MM.1S (cell line): ENCODE measurements around the gene HELZ2.
"Not testable (repeated sequence)": the region's sequence is repeated elsewhere in the genome, so short reads cannot be mapped to it uniquely, and the experiment has no call there.

ENCODE experiments used
- DNase-seq: peaks from one replicate; pipeline ENCODE4 v3.0.0-alpha.2; 2015
- H2AFZ ChIP-seq: fragments of 300-600 bp; sonication (generic); 2 replicates; pipeline ENCODE4 v1.6.0; 2016; ENCODE audit warnings: antibody characterized with exemption, low read length
- H3F3A ChIP-seq: fragments of 300-600 bp; sonication (generic); 2 replicates; pipeline ENCODE4 v1.6.1; 2016; ENCODE audit warnings: mild to moderate bottlenecking, antibody characterized with exemption, low read length, moderate library complexity, mixed read lengths; ENCODE audit not compliant: insufficient read depth
- H3K27ac ChIP-seq: fragments of 300-600 bp; sonication (generic); 2 replicates; pipeline ENCODE4 v1.5.1; 2016; ENCODE audit warnings: mild to moderate bottlenecking, low read length
- H3K27me3 ChIP-seq: fragments of 300-600 bp; sonication (generic); replicated peaks from 2 replicates; pipeline ENCODE4 v1.6.0; 2016; ENCODE audit warnings: low read length; ENCODE audit not compliant: insufficient read depth
- H3K36me3 ChIP-seq: fragments of 300-600 bp; sonication (generic); replicated peaks from 2 replicates; pipeline ENCODE4 v1.6.1; 2016; ENCODE audit warnings: mild to moderate bottlenecking, low read length, mixed read lengths; ENCODE audit not compliant: insufficient read depth
- H3K4me1 ChIP-seq: fragments of 300-600 bp; sonication (generic); 2 replicates; pipeline ENCODE4 v1.6.1; 2016; ENCODE audit warnings: low read length, mixed read lengths
- H3K4me2 ChIP-seq: fragments of 300-600 bp; sonication (generic); 2 replicates; pipeline ENCODE4 v1.6.0; 2016; ENCODE audit warnings: low read depth, low read length
- H3K4me3 ChIP-seq: fragments of 300-600 bp; sonication (generic); 2 replicates; pipeline ENCODE4 v1.5.1; 2016; ENCODE audit warnings: low read length, mixed read lengths
- H3K79me2 ChIP-seq: fragments of 300-600 bp; sonication (generic); 2 replicates; pipeline ENCODE4 v1.6.1; 2016; ENCODE audit warnings: mixed run types, low read length, mixed read lengths
- H3K9ac ChIP-seq: fragments of 300-600 bp; sonication (generic); 2 replicates; pipeline ENCODE4 v1.6.1; 2016; ENCODE audit warnings: low read length, mixed read lengths
- H3K9me2 ChIP-seq: fragments of 300-600 bp; sonication (generic); replicated peaks from 2 replicates; pipeline ENCODE4 v1.6.1; 2016; ENCODE audit warnings: mild to moderate bottlenecking, low read length, mixed read lengths; ENCODE audit not compliant: insufficient read depth
- H3K9me3 ChIP-seq: fragments of 300-600 bp; sonication (generic); replicated peaks from 2 replicates; pipeline ENCODE4 v1.6.1; 2016; ENCODE audit warnings: mild to moderate bottlenecking, low read length, mixed read lengths; ENCODE audit not compliant: insufficient read depth
- H4K20me1 ChIP-seq: fragments of 300-600 bp; sonication (generic); 2 replicates; pipeline ENCODE4 v1.6.1; 2016; ENCODE audit warnings: mild to moderate bottlenecking, low read length, moderate library complexity, mixed read lengths; ENCODE audit not compliant: insufficient read depth
- CTCF ChIP-seq: fragments of 300-600 bp; sonication (generic); IDR thresholded peaks from 2 replicates; pipeline ENCODE4 v1.5.1; 2016; ENCODE audit warnings: antibody characterized with exemption, low read length, mixed read lengths
- EZH2 ChIP-seq: fragments of 300-600 bp; sonication (generic); optimal IDR thresholded peaks from 2 replicates; pipeline ENCODE3; 2017; ENCODE audit warnings: low read depth, mild to moderate bottlenecking, antibody characterized with exemption, low read length, mixed read lengths
- EZH2phosphoT487 ChIP-seq: fragments of 300-600 bp; sonication (generic); IDR thresholded peaks from 2 replicates; pipeline ENCODE4 v1.6.1; 2018; ENCODE audit warnings: antibody characterized with exemption, low read length

HELZ2 gene

GRCh38 chr20:63572071-63572787, 1.8 kb downstream of the HELZ2 start:
- Histone ChIP-seq H2AFZ (no peak overlapping the region), H3K9ac (no peak overlapping the region), H3K27ac (no peak overlapping the region), H3K9me2 (no peaks in the 10 kb centered on the region), H4K20me1 (no peaks in the 10 kb centered on the region), H3K4me1 (peaks cover 30% of the 10 kb centered on the region), H3K4me3 (no peak overlapping the region), H3K36me3 (no peaks in the 10 kb centered on the region), H3K79me2 (peaks cover 4% of the 10 kb centered on the region; the same call in 1 of the 2 replicates), H3K27me3 (peaks cover 19% of the 10 kb centered on the region), H3K4me2 (no peak overlapping the region), H3K9me3 (no peaks in the 10 kb centered on the region), H3F3A (peaks cover 9% of the 10 kb centered on the region)
- TF ChIP-seq EZH2phosphoT487 (no peak), CTCF (no peak), EZH2 (no peak)
- no peak for DNase-seq

GRCh38 chr20:63571087-63571478, 3.0 kb downstream of the HELZ2 start:
- peaks cover 31% of the 10 kb centered on the region for H3K4me1 ChIP-seq
- not testable (repeated sequence) for H3F3A ChIP-seq, H3K27me3 ChIP-seq, H4K20me1 ChIP-seq, H3K4me2 ChIP-seq, H2AFZ ChIP-seq, H3K9ac ChIP-seq, H3K4me3 ChIP-seq, H3K9me3 ChIP-seq, H3K79me2 ChIP-seq, H3K27ac ChIP-seq, H3K36me3 ChIP-seq, DNase-seq, H3K9me2 ChIP-seq

DNA sequence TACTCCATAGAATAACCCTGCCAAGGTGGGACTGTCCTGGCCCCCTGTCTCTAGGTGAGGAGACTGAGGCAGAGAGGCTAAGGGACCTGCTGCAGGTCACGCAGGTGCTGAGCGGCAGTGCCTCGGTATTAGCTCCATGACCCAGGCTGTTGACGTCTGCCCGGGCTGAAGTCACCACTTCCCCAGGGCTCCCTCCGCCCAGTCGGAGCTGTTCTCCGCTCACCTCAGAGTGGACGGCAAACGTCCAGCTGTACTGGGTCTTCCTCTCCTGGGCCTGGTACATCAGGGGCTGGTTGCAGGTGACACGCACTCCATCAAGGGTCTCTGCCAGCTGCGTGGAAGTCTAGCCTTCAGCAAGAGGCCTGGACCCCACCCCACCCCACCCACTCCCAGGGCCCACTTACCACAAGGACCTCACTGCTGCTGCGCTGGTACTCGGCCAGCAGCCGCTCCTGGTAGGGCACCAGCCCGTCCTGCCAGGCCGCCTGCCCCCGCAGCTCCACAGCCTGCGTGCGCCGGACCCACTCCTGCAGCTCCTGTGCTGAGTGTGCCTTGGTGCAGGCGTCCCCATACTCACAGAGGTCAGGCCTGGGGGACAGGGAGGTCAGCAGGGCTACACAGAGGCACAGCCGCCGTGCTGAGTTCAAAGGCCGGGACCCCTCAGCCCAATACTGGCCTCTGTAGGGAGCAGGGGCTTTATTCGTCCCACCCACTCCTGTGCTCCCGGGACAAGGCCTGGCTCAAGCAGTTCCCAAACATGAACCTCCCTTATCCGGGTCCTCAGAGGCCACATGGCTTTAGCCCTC, 3.6 kb downstream of the HELZ2 start:
- Histone ChIP-seq H3K4me1 (peaks cover 31% of the 10 kb centered on the region), H3K4me2 (no peak overlapping the region), H3K9me2 (no peaks in the 10 kb centered on the region), H3K27ac (no peak overlapping the region), H3K9ac (no peak overlapping the region), H2AFZ (no peak overlapping the region), H3K36me3 (no peaks in the 10 kb centered on the region), H3F3A (peaks cover 9% of the 10 kb centered on the region), H4K20me1 (no peaks in the 10 kb centered on the region), H3K9me3 (no peaks in the 10 kb centered on the region), H3K27me3 (peaks cover 6% of the 10 kb centered on the region), H3K79me2 (peaks cover 4% of the 10 kb centered on the region; the same call in 1 of the 2 replicates), H3K4me3 (no peak overlapping the region)
- DNase-seq = no peak
- no peak for TF ChIP-seq EZH2
- no peak for TF ChIP-seq CTCF
- no peak for TF ChIP-seq EZH2phosphoT487
